ENCODE results near the gene SETD4. TPM values are rescaled to one million over a fixed set of nuclear protein-coding genes. Genes with fewer than 3 reads are reported as not detected.

SETD4 gene
- total RNA-seq, 1 experiment from 2014 or later, result 15.6 TPM

DNA sequence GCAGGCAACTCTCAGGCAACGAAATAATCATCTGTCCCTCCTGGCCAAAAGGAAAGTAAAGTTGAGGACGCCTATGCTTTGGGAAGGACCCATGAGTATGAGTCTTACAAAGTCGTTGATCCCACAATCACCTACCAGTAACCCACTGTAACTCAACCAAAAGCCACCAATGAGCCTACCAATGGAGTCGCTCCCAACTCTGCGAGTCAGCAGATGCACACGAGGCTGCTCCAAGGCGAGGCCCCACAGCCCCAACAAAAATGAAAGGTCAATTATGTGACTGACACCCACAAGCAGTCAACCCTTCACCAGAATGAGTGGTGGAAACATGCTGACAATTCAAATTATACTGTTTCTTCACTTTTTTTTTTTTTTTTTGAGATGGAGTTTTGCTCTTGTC is 12.0 kb downstream of the SETD4 start:
- H3K4me1 ChIP-seq (ENCODE audit: control insufficient read depth, insufficient read depth, low read length), result no peaks in the 10 kb centered on the region
- H3K36me3 ChIP-seq (ENCODE audit: control insufficient read depth, insufficient read depth, low read length), result peaks cover 4% of the 10 kb centered on the region; the same call in 1 of the 2 replicates
- CTCF ChIA-PET, result no interaction called here
- no peaks in the 10 kb centered on the region for H3K9me3 ChIP-seq (ENCODE audit: control insufficient read depth, insufficient read depth, low read depth, low read length)
- in situ Hi-C loops (cut with HindIII; ENCODE audit: low pct_unique_long_range_greater_than_20kb, low sequenced_read_pairs), result no loop called here
- no peak overlapping the region for H3K27ac ChIP-seq (ENCODE audit: low read length)
- POLR2A ChIA-PET, result interaction anchor here (0.7 kb wide), 1 partner anchor 25 kb away, joined by 3 read pairs; no protein-coding TSS in a partner anchor
- DNase-seq (ENCODE audit: low read depth, low spot score), result no peak
- intact Hi-C loops (cut with micrococcal nuclease; ENCODE audit: unreplicated experiment), result no loop called here
- no peaks in the 10 kb centered on the region for H3K27me3 ChIP-seq (ENCODE audit: control insufficient read depth, insufficient read depth, low read length)
- no peak for ATAC-seq
- TF ChIP-seq TCF7L2 (IDR thresholded peaks at IDR 0.05; ENCODE audit: low read depth, low read length) (no peak), POLR2AphosphoS5 (IDR thresholded peaks at IDR 0.05; ENCODE audit: low read depth, low read length) (no peak), SIN3A (IDR thresholded peaks at IDR 0.05; ENCODE audit: borderline replicate concordance, insufficient read depth, low read depth, low read length) (no peak)
- TF ChIP-seq, protein P1, sequence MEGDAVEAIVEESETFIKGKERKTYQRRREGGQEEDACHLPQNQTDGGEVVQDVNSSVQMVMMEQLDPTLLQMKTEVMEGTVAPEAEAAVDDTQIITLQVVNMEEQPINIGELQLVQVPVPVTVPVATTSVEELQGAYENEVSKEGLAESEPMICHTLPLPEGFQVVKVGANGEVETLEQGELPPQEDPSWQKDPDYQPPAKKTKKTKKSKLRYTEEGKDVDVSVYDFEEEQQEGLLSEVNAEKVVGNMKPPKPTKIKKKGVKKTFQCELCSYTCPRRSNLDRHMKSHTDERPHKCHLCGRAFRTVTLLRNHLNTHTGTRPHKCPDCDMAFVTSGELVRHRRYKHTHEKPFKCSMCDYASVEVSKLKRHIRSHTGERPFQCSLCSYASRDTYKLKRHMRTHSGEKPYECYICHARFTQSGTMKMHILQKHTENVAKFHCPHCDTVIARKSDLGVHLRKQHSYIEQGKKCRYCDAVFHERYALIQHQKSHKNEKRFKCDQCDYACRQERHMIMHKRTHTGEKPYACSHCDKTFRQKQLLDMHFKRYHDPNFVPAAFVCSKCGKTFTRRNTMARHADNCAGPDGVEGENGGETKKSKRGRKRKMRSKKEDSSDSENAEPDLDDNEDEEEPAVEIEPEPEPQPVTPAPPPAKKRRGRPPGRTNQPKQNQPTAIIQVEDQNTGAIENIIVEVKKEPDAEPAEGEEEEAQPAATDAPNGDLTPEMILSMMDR (IDR thresholded peaks at IDR 0.05), result no peak
- TF ChIP-seq, protein P2, sequence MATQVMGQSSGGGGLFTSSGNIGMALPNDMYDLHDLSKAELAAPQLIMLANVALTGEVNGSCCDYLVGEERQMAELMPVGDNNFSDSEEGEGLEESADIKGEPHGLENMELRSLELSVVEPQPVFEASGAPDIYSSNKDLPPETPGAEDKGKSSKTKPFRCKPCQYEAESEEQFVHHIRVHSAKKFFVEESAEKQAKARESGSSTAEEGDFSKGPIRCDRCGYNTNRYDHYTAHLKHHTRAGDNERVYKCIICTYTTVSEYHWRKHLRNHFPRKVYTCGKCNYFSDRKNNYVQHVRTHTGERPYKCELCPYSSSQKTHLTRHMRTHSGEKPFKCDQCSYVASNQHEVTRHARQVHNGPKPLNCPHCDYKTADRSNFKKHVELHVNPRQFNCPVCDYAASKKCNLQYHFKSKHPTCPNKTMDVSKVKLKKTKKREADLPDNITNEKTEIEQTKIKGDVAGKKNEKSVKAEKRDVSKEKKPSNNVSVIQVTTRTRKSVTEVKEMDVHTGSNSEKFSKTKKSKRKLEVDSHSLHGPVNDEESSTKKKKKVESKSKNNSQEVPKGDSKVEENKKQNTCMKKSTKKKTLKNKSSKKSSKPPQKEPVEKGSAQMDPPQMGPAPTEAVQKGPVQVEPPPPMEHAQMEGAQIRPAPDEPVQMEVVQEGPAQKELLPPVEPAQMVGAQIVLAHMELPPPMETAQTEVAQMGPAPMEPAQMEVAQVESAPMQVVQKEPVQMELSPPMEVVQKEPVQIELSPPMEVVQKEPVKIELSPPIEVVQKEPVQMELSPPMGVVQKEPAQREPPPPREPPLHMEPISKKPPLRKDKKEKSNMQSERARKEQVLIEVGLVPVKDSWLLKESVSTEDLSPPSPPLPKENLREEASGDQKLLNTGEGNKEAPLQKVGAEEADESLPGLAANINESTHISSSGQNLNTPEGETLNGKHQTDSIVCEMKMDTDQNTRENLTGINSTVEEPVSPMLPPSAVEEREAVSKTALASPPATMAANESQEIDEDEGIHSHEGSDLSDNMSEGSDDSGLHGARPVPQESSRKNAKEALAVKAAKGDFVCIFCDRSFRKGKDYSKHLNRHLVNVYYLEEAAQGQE (IDR thresholded peaks at IDR 0.05; ENCODE audit: insufficient read depth in 1 of 2, low read depth in 2 of 2, low read length in 1 of 2), result no peak
- H3K4me3 ChIP-seq (ENCODE audit: low read depth in 2 of 2, low read length in 2 of 2), result no peak overlapping the region
- BruUV-seq (replicated peaks), result no TSS peak

DNA sequence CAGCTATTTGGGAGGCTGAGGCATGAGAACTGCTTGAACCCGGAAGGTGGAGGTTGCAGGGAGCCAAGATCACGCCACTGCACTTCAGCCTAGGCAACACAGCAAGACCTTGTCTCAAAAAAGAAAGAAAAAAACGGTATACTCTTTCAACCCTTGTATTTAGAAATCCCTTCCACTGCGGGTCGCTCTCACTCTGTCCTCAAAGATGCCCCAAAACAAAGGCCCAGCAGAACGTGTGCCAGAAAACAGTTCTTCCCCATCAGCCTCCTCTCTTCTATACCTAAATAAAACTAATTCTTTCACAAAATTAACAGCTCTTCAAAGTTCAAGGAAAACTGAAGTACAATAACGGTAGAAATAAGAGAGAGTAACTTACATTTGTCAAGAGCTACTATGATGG is 13.2 kb downstream of the SETD4 start:
- CTCF ChIA-PET, result interaction anchor here (0.6 kb wide), 1 partner anchor 18 kb away, joined by 4 read pairs; no protein-coding TSS in a partner anchor
- no TSS peak for BruUV-seq (replicated peaks)
- DNase-seq (ENCODE audit: low read depth, low spot score), result no peak
- no peak overlapping the region for H3K27ac ChIP-seq (ENCODE audit: low read length)
- no peak for ATAC-seq
- no peaks in the 10 kb centered on the region for H3K4me1 ChIP-seq (ENCODE audit: control insufficient read depth, insufficient read depth, low read length)
- POLR2A ChIA-PET, result interaction anchor here (0.6 kb wide), 1 partner anchor 1236 kb away, joined by 5 read pairs; no protein-coding TSS in a partner anchor
- intact Hi-C loops (cut with micrococcal nuclease; ENCODE audit: unreplicated experiment), result no loop called here
- H3K4me3 ChIP-seq (ENCODE audit: low read depth in 2 of 2, low read length in 2 of 2), result no peak overlapping the region
- in situ Hi-C loops (cut with HindIII; ENCODE audit: low pct_unique_long_range_greater_than_20kb, low sequenced_read_pairs), result no loop called here
- TF ChIP-seq POLR2AphosphoS5 (IDR thresholded peaks at IDR 0.05; ENCODE audit: low read depth, low read length), result no peak
- TF ChIP-seq TCF7L2 (IDR thresholded peaks at IDR 0.05; ENCODE audit: low read depth, low read length), result no peak
- no peaks in the 10 kb centered on the region for H3K27me3 ChIP-seq (ENCODE audit: control insufficient read depth, insufficient read depth, low read length)
- no peaks in the 10 kb centered on the region for H3K9me3 ChIP-seq (ENCODE audit: control insufficient read depth, insufficient read depth, low read depth, low read length)
- H3K36me3 ChIP-seq (ENCODE audit: control insufficient read depth, insufficient read depth, low read length), result peaks cover 8% of the 10 kb centered on the region

DNA sequence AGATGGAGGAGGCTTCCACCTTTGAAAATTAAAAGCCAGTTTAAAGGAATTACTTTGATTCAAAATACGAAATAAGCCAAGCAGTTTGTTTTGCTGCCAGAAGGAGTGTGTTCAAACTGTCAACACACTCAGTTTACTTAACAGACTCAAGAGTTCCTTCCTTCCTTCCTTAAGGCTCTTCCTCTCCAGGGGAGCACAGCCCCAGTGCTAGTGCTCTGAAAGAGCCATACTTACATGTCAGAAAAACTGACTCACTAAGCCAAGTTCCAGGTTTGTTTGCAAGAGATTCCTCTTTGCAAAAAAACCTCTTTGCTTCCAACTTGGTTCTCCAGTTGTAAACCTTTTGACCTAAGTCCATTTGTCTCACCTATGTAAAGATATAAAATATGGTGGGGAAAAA is 14.3 kb downstream of the SETD4 start:
- ChIA-PET CTCF (interaction anchor here (0.8 kb wide), 1 partner anchor 67 kb away, joined by 6 read pairs; no protein-coding TSS in a partner anchor), POLR2A (no interaction called here)
- no TSS peak for BruUV-seq (replicated peaks)
- peaks cover 5% of the 10 kb centered on the region for H3K36me3 ChIP-seq (ENCODE audit: control insufficient read depth, insufficient read depth, low read length)
- TF ChIP-seq POLR2AphosphoS5 (IDR thresholded peaks at IDR 0.05; ENCODE audit: low read depth, low read length) (no peak), SIN3A (IDR thresholded peaks at IDR 0.05; ENCODE audit: borderline replicate concordance, insufficient read depth, low read depth, low read length) (no peak), TCF7L2 (IDR thresholded peaks at IDR 0.05; ENCODE audit: low read depth, low read length) (no peak)
- TF ChIP-seq, protein P1 (IDR thresholded peaks at IDR 0.05), result no peak
- TF ChIP-seq, protein P2 (IDR thresholded peaks at IDR 0.05; ENCODE audit: insufficient read depth in 1 of 2, low read depth in 2 of 2, low read length in 1 of 2), result no peak
- no peak overlapping the region for H3K4me3 ChIP-seq (ENCODE audit: low read depth in 2 of 2, low read length in 2 of 2)
- no peaks in the 10 kb centered on the region for H3K27me3 ChIP-seq (ENCODE audit: control insufficient read depth, insufficient read depth, low read length)
- in situ Hi-C loops (cut with HindIII; ENCODE audit: low pct_unique_long_range_greater_than_20kb, low sequenced_read_pairs), result no loop called here
- no peaks in the 10 kb centered on the region for H3K4me1 ChIP-seq (ENCODE audit: control insufficient read depth, insufficient read depth, low read length)
- no peak overlapping the region for H3K27ac ChIP-seq (ENCODE audit: low read length)
- intact Hi-C loops (cut with micrococcal nuclease; ENCODE audit: unreplicated experiment), result loop anchor here (2.0 kb wide), 1 partner anchor 65 kb away; no protein-coding TSS in a partner anchor
- no peak for ATAC-seq
- no peaks in the 10 kb centered on the region for H3K9me3 ChIP-seq (ENCODE audit: control insufficient read depth, insufficient read depth, low read depth, low read length)
- DNase-seq (ENCODE audit: low read depth, low spot score), result no peak
